HUES48 (cell line): ENCODE results near the gene C6orf47.

Source experiments
- H3K27ac ChIP-seq: one replicate; pipeline ENCODE4 v1.7.0; 2013; ENCODE audit warnings: low read depth, low read length, inconsistent platforms
- H3K27me3 ChIP-seq: 2 replicates; pipeline ENCODE4 v1.6.1; 2013; ENCODE audit warnings: mild to moderate bottlenecking, low read length; ENCODE audit not compliant: control insufficient read depth, insufficient read depth
- H3K36me3 ChIP-seq: 2 replicates; pipeline ENCODE4 v1.6.1; 2013; ENCODE audit warnings: low read length; ENCODE audit not compliant: control insufficient read depth, insufficient read depth
- H3K4me1 ChIP-seq: 2 replicates; pipeline ENCODE4 v1.6.1; 2013; ENCODE audit warnings: mild to moderate bottlenecking, low read length; ENCODE audit not compliant: control insufficient read depth, insufficient read depth
- H3K4me3 ChIP-seq: 2 replicates; pipeline ENCODE4 v1.5.1; 2013; ENCODE audit warnings: mild to moderate bottlenecking, low read depth, low read length
- H3K9ac ChIP-seq: 2 replicates; pipeline ENCODE4 v1.6.1; 2013; ENCODE audit warnings: mild to moderate bottlenecking, low read depth, low read length, moderate library complexity
- H3K9me3 ChIP-seq: 2 replicates; pipeline ENCODE4 v1.6.1; 2013; ENCODE audit warnings: low read length; ENCODE audit not compliant: control insufficient read depth, insufficient read depth

C6orf47 gene

GRCh38 chr6:31658158-31658688, 2.4 kb downstream of the C6orf47 start:
- no peak overlapping the region for H3K4me3 ChIP-seq
- peaks cover 24% of the 10 kb centered on the region for H3K36me3 ChIP-seq
- no peaks in the 10 kb centered on the region; the same call in 1 of the 2 replicates for H3K4me1 ChIP-seq
- no peak overlapping the region for H3K9ac ChIP-seq
- no peaks in the 10 kb centered on the region for H3K27me3 ChIP-seq
- H3K27ac ChIP-seq, result no peak overlapping the region
- no peaks in the 10 kb centered on the region for H3K9me3 ChIP-seq

DNA sequence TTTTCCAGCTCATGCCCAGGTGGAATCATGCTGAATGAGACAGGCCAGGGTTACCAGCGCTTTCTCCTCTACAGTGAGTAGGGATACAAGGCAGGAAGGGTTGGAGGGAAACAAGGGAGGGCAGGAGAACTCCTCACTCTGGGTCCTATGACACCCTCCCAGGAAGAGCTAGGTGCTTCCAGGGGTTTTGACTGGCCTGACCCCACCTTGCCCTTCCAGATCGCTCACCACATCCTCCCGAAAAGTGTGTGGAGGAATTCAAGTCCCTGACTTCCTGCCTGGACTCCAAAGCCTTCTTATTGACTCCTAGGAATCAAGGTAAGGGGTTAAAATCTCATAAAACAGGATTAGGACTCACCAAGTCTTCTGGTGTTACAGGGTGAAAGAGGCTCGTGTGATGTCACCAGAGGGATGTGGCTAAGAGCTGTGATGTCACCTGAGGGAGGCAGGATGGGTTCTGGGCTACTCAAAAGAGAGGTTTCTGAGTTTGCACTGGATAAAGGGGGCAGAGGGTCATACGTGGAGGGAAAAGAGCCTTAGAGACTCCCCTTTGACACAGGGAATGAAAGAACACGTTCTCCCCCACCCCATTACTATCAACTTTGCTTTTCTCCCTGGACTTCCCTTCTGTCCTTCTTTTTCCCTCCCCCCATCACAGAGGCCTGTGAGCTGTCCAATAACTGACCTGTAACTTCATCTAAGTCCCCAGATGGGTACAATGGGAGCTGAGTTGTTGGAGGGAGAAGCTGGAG, 3.0 kb downstream of the C6orf47 start:
- Histone ChIP-seq H3K4me3 (no peak overlapping the region), H3K27ac (no peak overlapping the region), H3K36me3 (peaks cover 17% of the 10 kb centered on the region), H3K4me1 (no peaks in the 10 kb centered on the region; the same call in 1 of the 2 replicates), H3K9me3 (no peaks in the 10 kb centered on the region), H3K9ac (no peak overlapping the region), H3K27me3 (no peaks in the 10 kb centered on the region)

DNA sequence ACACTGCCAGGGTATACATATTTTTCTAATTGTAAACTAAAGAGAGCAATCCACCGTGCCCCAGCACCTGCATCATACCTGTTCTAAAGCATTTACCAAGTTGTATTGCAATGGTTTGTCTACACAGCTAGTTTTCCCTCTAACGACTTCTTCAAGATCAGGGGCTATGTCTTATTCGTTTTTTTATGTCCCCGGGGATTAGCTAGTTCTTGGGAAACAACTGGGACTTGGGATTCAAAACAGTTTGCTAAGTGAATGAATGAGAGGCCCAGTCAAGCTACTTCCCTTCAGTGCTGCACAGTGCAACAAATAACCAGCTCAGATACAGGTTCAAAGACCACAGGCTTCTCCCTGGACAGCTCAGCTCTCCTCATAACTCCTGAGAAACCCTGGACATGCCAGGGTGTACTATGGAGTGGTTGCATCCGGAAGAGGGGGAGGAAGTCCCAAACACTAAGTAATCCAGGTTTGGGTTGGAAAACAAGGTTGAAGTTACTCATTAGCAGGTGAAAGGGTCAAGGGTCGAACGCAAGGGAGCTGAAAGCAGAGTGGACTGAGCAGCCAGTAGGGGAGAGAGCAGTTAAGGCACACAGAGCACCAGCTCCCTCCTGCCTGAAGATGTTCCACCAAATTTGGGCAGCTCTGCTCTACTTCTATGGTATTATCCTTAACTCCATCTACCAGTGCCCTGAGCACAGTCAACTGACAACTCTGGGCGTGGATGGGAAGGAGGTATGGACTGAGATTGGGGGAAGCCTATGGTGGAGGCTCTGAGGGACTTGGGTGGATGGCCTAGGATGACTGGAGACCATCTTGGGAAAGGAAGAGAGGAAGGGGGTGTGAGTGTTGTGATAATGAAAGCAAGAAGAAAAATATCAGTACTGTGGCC, 5.0 kb downstream of the C6orf47 start, which contains the start of gene APOM:
Gene APOM, plus strand, starts transcription at position 546 of the 889 bp plus-strand sequence. Its CDS starts 73 bp downstream, at position 619.
- Histone ChIP-seq H3K4me1 (peaks cover 5% of the 10 kb centered on the region; the same call in 1 of the 2 replicates), H3K27ac (peak within 1 kb of the TSS; percentile 11), H3K9me3 (no peaks in the 10 kb centered on the region), H3K9ac (no peak within 1 kb of the TSS), H3K36me3 (peaks cover 11% of the 10 kb centered on the region), H3K27me3 (no peaks in the 10 kb centered on the region), H3K4me3 (no peak within 1 kb of the TSS)

GRCh38 chr6:31654574-31655348, 5.8 kb downstream of the C6orf47 start:
- H3K27ac ChIP-seq, result peak overlapping the region; percentile 11
- peaks cover 15% of the 10 kb centered on the region for H3K36me3 ChIP-seq
- peaks cover 5% of the 10 kb centered on the region; the same call in 1 of the 2 replicates for H3K4me1 ChIP-seq

GRCh38 chr6:31652925-31653724, 7.5 kb downstream of the C6orf47 start:
- H3K27me3 ChIP-seq, result no peaks in the 10 kb centered on the region
- peak overlapping the region; percentile 95 for H3K4me3 ChIP-seq

More at GRCh38 chr6:31654574-31655348, 5.8 kb downstream of the C6orf47 start:
- Histone ChIP-seq H3K9me3 (no peaks in the 10 kb centered on the region), H3K27me3 (no peaks in the 10 kb centered on the region), H3K9ac (no peak overlapping the region), H3K4me3 (no peak overlapping the region)

DNA sequence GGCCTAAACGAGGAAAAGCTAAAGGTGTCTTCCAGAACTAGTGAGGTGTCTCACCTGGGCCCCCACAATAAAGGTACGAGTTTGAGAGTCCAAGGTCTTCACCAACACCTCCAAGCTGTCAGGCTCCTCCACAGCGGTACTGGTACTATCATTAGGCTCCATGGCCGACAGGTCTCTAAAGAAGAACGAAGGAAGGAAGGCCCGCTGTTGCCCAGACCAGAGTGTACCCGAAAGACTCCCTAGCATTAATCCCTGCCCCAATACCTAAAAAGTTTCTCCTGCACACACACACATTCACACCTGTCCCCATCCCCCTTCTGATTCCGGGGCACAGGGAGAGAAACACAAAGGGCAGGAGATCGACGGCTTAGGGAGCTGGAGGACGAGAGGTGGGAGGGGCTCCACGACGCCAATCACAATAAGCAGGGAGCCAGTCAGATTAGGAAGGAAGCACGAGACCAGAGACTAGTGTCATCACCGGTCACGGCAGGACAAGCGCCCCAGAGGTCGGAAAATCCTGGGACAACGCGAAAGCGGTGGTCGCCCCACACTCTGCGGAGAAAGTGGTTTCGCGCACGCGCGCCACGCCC, 8.9 kb downstream of the C6orf47 start:
- Histone ChIP-seq H3K9me3 (no peaks in the 10 kb centered on the region), H3K27me3 (no peaks in the 10 kb centered on the region), H3K4me3 (peak overlapping the region; percentile 95), H3K27ac (peak overlapping the region; percentile 100), H3K4me1 (peaks cover 5% of the 10 kb centered on the region; the same call in 1 of the 2 replicates), H3K36me3 (peaks cover 36% of the 10 kb centered on the region), H3K9ac (peak overlapping the region; percentile 91)

More at GRCh38 chr6:31652925-31653724, 7.5 kb downstream of the C6orf47 start:
- peaks cover 5% of the 10 kb centered on the region; the same call in 1 of the 2 replicates for H3K4me1 ChIP-seq
- H3K9ac ChIP-seq, result peak overlapping the region; percentile 91
- no peaks in the 10 kb centered on the region for H3K9me3 ChIP-seq
- H3K36me3 ChIP-seq, result peaks cover 31% of the 10 kb centered on the region
- H3K27ac ChIP-seq, result peak overlapping the region; percentile 100

DNA sequence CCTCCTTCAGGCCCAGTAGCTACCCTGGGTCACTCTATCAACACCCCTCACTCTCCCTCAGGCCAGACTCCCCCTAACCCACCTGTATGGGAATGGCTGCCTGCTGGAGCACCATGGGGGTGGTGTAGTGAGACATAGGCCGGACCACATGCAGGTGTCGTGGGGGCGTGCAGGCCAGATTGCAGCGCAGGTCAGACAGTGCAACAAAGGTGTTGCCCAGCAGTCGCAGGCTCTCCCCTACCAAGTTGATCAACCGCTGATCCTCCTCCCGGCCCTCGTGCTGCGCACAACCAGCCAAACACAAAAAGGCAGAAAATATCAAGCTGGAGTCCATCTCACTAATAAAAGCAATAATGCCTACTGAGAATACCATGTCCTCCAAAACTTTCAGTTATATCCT, 15.3 kb downstream of the C6orf47 start:
- peaks cover 88% of the 10 kb centered on the region for H3K36me3 ChIP-seq
- no peaks in the 10 kb centered on the region for H3K27me3 ChIP-seq
- H3K4me3 ChIP-seq, result no peak overlapping the region
- no peak overlapping the region for H3K9ac ChIP-seq
- no peak overlapping the region for H3K27ac ChIP-seq
- no peaks in the 10 kb centered on the region for H3K9me3 ChIP-seq
- no peaks in the 10 kb centered on the region for H3K4me1 ChIP-seq

GRCh38 chr6:31643818-31644454, 16.6 kb downstream of the C6orf47 start:
- Histone ChIP-seq H3K4me3 (no peak overlapping the region), H3K27me3 (no peaks in the 10 kb centered on the region), H3K4me1 (no peaks in the 10 kb centered on the region), H3K9ac (no peak overlapping the region), H3K36me3 (peaks cover 92% of the 10 kb centered on the region), H3K27ac (no peak overlapping the region), H3K9me3 (no peaks in the 10 kb centered on the region)

DNA sequence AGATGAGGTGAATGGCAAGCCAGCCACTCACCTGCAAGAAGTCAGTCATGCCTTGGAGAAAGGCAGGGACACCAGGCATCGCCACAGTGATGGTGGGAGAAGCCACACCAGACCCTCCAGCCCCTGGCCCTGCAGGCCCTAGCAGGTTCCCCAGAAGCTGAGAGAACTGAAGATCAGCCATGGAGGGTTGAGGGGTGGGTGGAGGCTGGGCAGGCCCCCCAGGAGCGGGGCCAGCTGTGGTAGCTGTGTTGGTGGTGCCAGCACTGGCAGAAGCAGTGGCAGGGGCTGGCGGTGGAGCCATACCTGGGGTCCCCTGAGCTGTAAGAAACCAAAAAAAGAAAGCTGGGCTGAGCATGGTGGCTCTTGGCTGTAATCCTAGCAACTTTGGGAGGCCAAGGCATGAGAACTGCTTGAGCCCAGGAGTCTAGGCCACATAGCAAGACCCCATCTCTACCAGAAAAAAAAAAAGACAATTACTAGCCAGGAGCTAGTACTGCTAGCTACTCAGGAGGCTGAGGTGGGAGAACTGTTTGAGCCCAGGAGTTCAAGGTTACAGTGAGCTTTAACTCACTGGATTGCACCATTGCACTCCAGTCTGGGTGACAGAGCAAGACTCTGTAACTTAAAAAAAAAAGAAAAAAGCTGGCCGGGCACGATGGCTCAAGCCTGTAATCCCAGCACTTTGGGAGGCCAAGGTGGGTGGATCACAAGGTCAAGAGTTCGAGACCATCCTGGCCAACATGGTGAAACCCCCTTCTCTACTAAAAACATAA, 17.6 kb downstream of the C6orf47 start:
- H3K9me3 ChIP-seq, result no peaks in the 10 kb centered on the region
- H3K27ac ChIP-seq, result no peak overlapping the region
- peaks cover 88% of the 10 kb centered on the region for H3K36me3 ChIP-seq
- H3K27me3 ChIP-seq, result no peaks in the 10 kb centered on the region
- no peak overlapping the region for H3K4me3 ChIP-seq
- no peak overlapping the region for H3K9ac ChIP-seq
- H3K4me1 ChIP-seq, result no peaks in the 10 kb centered on the region
